ENCODE measurements around the gene PPARG. TPM values are rescaled to one million over a fixed set of nuclear protein-coding genes. Genes with fewer than 3 reads are reported as not detected.

PPARG gene
- total and polyA plus RNA-seq, 2 of the 8 experiments (the other 6 are each of a cell fraction or from before 2014, with no cell fraction given) = 0.06 TPM; not detected in 1

DNA sequence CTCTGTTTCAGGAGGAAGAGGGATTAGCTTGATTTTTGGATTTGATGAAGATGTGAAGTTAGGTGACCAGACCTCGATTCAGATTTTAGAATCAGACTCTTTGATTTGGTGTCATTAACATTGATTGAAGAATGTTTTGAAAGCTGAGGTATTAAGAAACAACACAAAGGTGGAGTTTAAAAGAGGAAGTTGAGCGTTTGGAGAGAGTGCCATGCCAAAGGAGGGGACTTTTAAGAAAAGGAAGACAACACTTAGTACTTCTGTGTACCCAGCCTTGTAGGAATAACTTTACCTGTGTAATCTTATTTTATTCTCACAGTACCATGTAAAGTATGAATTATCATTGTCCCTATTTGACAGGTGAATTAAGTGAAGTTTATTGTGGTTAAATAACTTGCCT is 34.4 kb downstream of the PPARG start (continued):
- TF ChIP-seq RFX5 (IDR thresholded peaks at IDR 0.05; ENCODE audit: borderline replicate concordance, low read depth, low read length) (no peak), RNF2 (IDR thresholded peaks at IDR 0.05; ENCODE audit: borderline replicate concordance, low read depth, low read length, missing control alignments, poor library complexity, severe bottlenecking) (no peak), GTF2F1 (IDR thresholded peaks at IDR 0.05; ENCODE audit: borderline replicate concordance, low read depth, low read length) (no peak), ZNF274 (IDR thresholded peaks at IDR 0.05; ENCODE audit: borderline replicate concordance, extremely low read depth, low read length) (no peak)
- TF ChIP-seq, protein P1, sequence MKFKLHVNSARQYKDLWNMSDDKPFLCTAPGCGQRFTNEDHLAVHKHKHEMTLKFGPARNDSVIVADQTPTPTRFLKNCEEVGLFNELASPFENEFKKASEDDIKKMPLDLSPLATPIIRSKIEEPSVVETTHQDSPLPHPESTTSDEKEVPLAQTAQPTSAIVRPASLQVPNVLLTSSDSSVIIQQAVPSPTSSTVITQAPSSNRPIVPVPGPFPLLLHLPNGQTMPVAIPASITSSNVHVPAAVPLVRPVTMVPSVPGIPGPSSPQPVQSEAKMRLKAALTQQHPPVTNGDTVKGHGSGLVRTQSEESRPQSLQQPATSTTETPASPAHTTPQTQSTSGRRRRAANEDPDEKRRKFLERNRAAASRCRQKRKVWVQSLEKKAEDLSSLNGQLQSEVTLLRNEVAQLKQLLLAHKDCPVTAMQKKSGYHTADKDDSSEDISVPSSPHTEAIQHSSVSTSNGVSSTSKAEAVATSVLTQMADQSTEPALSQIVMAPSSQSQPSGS (IDR thresholded peaks at IDR 0.05; ENCODE audit: low read length) = no peak
